ENCODE measurements around the gene CLEC16A.
A peak's percentile ranks its signal among the peaks of the same experiment; 100 is the strongest.
"Not testable (repeated sequence)": the region's sequence is repeated elsewhere in the genome, so short reads cannot be mapped to it uniquely, and the experiment has no call there.

Gene CLEC16A

GRCh38 chr16:11210260-11210659, 265.9 kb downstream of the CLEC16A start:
- no peak for DNase-seq

DNA sequence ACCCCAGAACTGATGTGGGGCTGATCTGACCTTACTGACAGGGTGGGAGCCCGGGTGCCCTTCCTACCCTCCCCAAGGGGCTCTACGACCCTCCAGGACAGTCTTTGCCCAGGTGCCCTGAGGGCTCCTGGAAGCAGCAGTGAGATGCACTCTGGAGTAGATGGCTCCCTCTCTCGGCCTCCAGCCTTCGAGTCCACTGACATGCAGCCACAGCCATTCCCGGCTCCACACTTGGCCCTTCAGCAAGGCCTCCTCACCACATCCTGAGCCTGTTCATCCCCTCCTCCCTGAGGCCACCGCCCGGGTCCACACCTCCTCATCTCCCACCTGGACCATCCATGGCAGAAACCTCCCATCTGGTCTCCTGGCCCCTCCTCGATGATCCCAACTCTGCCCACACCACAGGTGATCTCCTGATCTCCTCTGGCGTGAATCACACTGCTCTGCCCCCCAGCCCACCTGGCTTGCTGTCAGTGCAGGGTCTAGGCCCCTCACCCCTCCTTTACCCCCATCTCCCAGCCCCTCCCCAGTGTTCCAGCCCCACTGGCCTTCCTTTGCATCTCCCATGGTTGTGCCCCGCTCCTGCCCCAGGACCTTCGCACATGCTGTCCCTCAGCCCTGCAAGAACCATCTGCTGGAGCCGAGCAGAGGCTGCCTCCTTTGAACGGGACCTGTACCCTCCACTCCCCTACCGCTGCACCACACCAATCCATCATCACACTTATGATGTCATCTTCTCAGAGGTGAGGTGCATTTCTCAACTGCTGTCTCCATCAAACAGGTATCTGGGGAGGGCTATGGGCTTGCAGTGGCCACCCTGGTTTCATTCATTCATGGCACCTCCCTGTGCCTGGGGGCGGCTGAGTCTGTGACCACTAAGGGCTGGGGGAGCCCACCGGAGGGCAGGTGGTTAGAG, 267.0 kb downstream of the CLEC16A start:
- DNase-seq, result no peak

- no peak for DNase-seq
Measured at GRCh38 chr16:11211977-11212797, 267.8 kb downstream of the CLEC16A start.

DNA sequence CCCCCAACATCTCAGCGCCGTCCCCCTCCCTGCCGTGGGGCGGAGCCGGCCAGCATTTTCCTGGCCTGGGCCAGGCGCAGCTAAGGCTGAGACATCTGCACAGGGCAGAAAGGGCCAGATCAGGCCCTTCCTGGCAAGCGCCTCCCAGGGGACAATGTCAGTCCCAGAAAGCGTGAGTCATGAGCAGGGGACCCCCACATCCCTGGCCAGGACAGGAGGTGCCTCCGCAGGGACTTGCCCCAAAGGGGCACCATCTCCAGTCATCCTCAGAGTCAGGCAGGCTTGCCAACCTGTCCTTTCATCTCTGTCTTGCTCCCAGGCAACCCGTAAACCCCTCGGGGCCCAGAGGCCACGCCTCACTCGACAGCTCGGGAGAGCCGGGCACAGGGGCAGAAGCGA, 268.4 kb downstream of the CLEC16A start:
- DNase-seq, result no peak

- no peak for DNase-seq
Measured at GRCh38 chr16:11213373-11213772, 269.0 kb downstream of the CLEC16A start.

DNA sequence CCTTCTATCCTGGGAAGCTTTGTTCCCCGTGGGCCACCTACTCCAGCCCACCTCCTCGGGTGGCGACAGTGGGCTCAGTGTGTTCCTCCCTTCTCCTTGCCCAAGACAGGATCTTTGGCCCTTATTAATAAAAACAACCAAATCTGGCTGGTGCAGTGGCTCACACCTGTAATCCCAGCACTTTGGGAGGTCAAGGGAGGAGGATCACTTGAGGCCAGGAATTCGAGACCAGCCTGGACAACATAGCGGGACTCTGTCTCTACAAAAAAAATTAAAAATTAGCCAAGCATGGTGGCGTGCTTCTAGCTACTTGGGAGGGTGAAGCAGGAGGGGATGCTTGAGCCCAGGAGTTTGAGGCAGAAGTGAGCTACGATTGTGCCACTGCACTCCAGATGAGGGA, 269.4 kb downstream of the CLEC16A start:
- DNase-seq, result no peak

DNA sequence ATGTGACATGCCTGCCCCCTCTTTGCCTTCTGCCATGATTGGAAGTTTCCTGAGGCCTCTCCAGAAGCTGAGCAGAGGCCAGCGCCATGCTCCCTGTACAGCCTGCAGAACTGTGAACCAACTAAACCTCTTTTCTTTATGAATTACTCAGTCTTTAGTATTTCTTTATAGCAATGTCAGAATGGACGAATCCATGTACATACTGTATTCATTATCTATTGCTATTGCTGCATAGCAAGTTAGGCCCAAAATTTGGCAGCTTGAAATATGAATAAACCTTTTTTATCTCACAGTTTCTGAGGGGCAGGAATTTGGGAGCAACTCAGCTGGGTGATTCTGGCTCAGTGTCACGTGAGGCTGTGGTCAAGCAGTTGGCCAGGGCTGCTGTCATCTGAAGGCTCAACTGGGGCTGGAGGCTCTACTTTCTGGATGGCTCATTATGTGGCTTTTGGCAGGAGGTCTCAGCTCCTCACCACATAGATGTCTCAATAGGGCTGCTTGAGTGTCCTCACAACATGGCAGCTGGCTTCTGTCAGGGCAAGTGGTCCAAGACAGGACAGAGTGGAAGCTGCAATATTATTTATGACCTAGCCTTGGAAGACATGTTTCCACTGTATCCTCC, 271.7 kb downstream of the CLEC16A start:
- DNase-seq, result no peak

DNA sequence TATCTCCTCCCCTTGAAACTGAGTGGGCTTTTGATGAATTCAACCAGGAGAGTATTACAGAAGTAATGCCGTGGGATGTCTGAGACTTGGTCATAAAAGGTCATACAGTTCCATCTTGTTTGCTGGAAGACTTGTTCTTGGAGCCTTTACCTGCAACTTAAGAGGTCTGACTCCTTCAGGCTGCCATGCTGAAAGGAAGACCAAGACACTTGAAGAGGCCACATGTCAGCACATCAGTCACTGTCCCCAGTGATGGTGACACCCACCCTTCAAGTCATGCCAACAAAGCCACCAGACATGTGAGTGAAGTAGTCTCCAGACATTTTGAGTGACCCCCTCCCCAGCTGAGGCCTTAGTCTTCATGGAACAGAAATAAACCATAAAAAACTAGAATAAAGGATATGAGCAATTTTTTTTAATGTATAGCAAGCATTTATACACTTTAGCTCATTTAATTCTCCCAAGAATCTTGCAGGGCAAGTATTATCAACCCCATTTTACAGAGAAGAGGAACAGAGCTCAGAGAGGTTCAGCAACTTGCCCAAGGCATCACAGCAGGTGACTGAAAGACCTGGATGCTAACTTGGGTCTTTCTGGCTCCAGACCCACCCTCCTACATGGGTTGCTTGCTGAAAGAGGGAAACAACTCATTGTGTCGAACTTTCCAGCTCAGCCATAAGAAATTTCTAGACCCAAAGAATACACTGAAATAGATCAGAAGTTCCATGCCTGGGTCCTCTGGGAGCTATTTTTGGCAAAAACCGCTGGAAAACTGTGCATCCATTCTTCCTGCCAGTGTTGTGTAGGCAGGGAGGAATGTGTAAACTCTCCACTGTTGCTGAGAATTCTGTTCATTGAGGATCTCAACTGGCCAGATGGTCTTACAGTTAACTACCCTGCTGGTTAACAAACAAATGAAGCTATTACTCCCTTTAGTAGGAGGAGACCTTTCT, 273.6 kb downstream of the CLEC16A start:
- no peak for DNase-seq

GRCh38 chr16:11218604-11218962, 274.2 kb downstream of the CLEC16A start:
- no peak for DNase-seq

- DNase-seq, result no peak
Measured at GRCh38 chr16:11219178-11219577, 274.8 kb downstream of the CLEC16A start.

GRCh38 chr16:11220507-11220906, 276.1 kb downstream of the CLEC16A start:
- DNase-seq, result not testable (repeated sequence)

DNA sequence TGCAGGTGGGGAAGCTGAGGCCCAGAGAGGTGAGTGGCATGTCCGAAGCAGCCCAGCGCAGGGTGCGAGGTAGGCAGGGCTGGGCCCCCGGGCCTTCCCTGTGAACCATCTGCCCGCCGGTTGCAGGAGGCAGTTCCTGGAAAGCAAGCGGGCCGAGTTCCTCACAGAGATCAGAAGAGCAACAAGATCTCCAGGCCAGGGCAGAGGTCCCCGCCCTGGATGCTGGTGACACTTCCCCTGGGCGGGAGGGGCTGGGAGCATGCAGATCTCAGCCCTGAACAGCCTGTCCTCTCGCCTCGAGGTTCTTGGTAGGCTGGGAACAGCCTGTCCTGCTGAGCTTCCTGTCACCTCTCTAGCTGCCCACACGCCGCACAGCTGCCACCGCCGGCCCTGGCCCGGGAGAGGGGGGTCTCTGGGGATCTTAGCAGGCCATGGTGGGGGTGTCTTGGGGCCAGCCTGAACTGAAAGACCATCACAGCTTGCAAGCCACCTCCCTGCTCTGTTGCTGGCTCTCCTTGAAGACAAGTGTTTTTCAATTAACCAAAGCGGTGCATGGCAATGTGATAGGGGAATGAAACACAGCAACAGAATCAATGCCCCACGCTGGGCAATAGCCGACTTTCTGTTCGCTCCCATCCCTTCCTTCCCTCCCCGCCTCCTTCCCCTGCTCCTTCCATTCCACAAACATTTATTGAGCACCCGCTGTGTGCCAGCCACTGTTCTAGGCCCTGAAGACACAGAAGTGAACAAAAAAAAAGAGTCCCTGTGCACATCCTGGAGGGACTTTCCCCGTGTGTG, 279.9 kb downstream of the CLEC16A start:
- DNase-seq, result peak in 3 of 4 experiments; percentile 18 to 38 (median 30)

GRCh38 chr16:11224894-11225676, 280.7 kb downstream of the CLEC16A start:
- peak; percentile 38 to 69 (median 53) for DNase-seq

GRCh38 chr16:11225677-11226549, 281.5 kb downstream of the CLEC16A start:
- no peak for DNase-seq

DNA sequence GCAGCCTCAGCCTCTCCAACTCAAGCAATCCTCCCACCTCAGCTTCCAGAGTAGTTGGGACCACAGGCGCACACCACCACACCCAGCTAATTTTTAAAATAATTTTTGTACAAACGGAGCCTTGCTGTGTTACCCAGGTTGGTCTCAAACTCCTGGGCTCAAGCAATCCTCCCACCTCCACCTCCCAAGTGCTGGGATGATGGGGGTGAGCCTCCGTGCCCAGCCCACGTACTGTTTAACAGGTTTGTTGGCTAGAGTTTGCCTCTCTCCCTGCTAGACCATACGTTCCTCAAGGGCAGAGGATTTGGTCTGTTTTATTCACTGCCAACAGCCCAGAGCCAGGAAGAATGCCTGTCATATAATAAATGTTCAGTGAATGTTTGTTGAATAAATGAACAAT, 285.1 kb downstream of the CLEC16A start:
- no peak for DNase-seq

DNA sequence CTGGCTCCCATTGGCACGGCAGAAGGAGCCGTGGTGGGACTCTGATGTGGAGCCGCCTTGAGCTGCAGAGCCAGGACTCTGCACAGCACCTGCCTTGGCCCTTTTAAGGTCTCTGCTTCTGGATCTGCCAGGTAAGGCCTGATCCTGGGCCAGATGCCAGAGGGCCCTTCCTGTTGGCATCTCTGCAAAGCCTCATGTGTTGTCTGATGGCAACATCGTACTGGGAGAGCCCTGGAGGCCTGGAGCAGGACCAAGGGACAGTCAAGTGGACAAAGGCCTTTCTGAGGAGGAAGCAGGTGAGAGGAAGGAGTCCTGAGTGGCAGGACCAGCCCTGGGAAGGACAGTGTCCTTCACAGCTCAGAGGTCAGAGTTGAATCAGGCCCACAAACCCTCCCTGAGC, 285.5 kb downstream of the CLEC16A start:
- DNase-seq, result no peak

DNA sequence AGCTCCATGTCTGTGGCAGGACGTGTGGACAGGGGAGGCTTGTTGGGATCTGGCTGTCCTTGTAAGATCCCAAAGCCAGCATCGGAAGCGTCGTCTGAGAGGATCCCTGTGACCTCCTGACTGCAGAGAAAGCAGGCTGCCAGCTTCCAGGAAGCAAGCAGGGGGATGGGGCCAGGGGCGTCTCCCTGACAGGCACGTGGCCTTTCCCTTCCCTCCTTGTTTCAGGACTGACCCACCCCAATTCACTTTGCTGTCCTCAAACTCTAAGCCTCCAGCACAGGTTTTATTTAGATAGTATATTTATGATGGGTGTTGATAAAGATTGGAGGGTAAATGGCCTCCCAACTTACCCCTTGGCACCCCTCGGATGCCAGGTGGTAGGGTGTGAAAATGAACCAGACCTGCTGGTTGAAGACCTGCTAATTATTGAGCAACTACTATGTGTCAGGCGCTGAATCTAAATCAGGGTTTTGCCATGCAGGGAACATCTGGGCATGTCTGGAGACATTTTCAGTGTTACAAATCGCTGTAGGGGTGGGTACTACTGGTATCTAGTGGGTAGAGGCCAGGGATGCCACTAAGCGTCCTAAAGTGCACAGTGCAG, 287.1 kb downstream of the CLEC16A start:
- no peak for DNase-seq

All from activated CD4-positive, CD25-positive, alpha-beta regulatory T cell (primary cell).